Measurements from ENCODE around the gene ZNF865.

Gene ZNF865

DNA sequence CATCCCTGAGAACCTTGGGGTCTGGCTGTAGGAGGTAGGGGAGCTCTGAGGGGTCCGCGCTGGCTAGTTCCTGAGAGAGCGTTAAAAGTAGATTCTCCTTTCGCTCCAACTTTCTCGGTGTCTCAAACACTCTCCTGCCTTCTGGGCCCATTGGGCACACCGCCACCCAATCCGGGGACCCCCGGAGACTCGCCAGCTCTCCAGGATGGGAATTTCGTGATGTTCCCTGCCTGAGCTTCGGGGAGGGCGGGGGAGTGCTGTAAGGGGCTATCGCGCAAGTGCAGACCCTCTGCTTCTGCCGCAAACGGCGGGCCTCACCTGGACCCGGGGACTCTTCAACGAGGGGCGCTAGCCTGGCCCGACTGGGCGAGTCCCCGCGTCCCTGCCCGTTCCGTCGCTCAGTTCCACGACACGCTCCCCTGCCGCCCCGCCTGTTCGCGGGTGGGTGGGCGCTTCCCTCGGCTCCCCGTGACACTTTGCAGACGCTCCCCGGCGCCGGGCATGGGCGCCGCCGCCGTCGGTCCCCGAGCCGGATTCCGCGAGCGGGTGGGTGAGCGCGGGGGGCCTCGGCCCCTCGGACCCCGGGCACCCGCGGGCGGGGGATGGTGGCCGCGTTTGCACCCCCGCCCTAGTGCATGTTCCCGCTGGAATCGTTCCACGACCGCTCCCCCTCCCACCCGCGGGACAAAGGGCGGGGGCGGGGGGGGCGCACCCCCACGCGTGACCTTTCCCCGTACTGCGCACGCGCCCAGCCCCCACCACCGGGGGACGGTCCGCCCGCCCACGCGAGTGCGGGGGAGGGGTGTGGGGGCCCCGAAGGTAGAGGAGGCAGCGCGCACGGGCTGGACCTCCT is 42.5 kb downstream of the ZNF865 start, which contains the start of gene CCDC106:
TSS of gene CCDC106 (plus strand) at position 481 of the 853 bp plus-strand sequence. CDS start 835 bp downstream, outside the sequence.
- no peak for FAIRE-seq

DNA sequence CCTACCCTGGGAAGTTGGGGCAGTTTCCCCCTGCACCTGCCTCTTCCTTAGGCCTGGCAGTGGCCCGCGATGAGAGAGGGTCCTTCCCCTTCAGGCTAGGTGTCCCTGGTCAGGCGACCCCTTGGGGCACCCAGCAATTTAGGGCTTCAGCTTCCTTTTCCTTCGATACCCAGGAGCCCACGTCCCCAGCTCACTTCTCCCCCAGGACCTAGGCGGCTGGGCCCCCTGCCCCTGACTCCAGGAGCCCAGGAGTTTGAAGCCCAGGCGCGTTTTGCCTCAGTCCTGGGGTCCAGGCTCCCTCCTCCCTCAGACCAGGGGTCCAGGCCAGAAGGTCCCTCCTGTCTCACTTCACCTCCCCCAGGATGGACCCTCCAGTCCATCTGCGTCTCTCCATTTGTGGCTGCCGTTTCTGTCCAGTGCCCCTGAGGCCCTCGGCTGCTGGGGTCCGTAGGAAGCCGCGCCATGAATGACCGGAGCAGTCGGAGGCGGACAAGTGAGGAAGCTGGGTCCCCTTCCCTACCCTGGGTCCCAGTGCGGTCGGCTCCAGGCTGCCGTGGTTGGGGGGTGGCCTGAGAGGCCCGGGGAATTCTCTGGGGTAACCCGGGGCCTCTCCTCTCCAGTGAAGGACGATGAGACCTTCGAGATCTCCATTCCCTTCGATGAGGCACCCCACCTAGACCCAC is 43.3 kb downstream of the ZNF865 start:
- no peak for FAIRE-seq

DNA sequence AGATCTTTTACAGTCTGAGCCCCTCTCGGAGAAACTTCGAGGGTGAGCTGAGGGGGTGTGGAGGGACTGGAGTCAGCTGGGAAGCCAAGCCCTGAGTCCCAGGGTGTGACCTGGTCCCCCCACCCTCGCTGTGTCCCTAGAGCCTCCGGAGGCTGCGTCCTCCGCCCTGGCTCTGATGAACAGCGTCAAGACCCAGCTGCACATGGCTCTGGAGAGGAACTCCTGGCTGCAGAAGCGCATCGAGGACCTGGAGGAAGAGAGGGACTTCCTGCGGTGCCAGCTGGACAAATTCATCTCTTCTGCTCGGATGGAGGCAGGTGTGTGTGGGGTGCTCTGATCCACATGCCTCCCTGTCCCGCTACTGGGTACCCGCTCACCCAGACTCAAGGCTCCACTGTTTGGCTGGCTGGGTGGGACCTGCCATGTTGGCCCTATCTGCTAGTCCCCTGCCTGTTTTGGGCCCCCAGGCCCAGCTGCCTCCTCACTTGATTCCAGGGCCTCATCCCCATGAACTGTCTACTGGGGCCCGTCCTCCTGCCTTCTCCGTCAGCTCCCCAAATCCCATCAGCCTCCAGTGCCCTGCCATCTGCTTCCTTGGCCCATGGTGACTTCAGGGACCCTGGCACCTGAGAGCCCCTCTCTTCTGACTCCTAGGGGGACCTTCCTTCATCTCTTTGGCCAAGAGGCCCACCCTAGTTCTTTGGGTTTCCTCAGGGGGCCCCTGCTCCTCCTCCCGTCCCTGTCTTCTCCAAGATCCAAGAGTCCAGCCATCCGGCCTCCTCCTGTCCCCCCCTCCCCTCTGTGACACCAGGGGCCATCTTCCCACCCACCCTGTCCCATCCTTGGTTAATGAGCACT is 44.0 kb downstream of the ZNF865 start:
- no peak for FAIRE-seq

DNA sequence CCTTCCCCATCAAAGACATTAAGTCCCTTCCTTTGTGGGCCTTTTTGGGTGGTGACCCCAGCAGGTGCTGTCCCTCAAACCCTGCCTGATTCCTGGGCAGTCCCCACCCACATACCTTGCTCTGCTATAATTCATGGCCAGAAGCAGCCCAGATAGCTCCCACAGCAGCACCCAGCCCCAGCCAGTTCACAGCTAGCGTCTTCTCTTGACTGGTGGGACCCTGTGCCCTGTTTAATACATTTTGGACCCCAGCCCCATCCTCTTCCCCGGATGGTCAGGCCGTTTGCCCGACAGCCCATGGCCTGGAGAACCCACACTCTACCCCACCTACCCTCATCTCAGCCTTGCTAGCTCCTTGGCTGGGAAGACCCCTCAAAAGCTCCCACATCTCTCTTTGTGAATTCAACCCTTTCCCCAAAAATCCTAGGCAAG is 44.7 kb downstream of the ZNF865 start:
- no peak for FAIRE-seq

DNA sequence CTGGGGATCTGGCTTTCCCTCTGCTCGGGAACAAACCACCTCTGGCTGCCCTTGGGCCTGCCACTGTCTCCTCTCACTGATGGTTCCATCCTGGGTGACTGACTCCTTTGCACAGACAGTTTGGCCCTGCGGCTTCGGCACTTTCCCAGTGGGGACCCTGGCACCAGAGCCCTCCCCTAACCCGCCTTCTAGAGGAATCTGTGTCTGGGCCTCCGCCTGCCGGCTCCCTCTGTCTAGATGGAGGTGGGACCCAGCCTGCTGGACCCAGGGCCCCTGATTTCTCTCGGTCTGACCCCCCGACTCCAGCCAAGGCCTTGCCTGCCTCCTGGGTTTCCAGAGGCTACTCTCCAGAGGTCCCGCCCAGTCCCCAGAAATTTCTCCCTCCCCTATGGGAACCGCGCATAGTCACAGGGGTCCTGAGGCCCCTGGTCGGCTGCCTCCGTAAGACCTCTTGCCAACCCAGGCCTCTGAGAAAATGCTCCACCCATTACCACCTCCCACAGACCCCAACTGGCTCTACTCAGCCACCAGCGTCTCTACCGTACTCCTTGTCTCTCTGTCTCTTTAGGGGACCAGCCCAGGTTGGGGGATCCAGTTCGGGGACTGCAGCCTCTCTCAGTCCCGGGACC is 45.3 kb downstream of the ZNF865 start:
- FAIRE-seq, result no peak

DNA sequence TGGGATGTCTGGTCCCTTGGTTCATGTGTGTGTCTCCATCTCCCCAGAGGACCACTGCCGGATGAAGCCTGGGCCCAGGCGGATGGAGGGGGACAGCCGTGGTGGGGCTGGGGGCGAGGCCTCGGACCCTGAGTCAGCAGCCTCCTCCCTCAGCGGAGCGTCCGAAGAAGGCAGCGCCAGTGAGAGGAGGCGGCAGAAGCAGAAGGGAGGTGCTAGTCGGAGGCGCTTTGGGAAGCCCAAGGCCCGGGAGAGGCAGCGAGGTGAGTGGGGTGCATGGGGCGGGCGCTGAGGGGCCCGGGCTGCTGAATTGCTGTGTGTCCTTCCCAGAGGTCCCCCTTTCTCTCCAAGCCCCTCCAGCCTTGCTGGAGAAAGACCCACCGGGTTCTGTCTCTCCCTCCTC is 45.8 kb downstream of the ZNF865 start:
- no peak for FAIRE-seq

DNA sequence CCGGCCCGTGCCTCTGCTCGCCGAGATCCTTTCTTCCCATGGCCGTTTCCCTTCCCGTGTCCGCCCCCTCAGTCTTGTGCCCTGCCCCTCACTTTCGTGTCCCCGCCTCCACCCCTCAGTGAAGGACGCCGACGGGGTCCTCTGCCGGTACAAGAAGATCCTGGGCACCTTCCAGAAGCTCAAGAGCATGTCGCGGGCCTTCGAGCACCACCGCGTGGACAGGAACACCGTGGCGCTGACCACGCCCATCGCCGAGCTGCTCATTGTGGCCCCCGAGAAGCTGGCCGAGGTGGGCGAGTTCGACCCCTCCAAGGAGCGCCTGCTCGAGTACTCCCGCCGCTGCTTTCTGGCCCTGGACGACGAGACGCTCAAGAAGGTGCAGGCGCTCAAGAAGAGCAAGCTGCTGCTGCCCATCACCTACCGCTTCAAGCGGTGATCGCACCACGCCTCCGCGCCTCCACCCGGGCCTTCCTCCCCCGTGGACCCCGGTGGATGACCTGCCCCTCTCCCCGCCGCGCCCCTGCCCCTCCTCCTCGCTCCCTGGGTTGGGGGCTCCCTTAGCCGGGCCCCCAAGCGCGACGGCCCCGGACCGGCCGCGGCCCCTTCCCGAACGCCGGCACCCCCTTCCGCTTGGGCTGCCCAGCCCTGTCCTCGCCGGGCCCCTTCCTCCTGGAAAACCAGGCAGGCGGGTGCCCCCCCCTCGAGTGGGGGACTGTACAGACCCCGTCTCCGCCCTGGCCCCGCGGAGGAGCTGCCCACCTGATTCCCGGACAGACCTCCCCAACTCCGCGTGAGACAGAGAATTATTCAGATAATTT is 47.1 kb downstream of the ZNF865 start:
- FAIRE-seq, result no peak

DNA sequence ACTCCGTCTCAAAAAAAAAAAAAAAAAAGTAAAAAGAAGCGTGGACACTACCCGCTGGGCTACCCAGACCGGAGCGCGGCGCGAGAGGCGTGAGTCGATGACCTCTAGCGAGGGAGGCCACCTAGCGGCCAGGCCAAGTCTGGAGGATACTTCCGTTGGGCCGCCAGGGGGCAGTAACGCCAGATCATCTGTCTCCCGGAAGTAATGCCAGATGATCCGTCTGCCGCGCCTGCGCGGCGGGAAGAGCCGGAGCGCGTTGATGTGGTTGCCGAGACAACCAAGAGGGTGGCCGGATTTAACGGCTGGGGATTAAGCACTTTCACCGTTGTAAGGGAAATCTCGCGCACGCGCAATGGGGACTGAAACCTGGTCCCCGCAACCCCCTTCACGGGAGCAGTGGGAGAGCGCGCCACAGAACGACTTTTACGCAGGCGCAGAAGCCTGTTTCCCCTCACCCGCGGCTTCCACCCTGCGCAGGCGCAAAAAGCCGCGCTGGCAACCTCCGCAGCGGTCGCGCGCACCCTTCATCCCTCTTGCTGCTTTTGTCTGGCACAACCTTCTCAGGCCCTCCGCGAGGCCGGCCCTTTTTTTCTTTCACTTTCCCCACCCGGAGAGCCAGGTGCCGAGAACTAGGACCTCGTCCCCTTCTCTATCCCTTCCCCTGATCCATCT is 48.3 kb downstream of the ZNF865 start:
- FAIRE-seq, result no peak

DNA sequence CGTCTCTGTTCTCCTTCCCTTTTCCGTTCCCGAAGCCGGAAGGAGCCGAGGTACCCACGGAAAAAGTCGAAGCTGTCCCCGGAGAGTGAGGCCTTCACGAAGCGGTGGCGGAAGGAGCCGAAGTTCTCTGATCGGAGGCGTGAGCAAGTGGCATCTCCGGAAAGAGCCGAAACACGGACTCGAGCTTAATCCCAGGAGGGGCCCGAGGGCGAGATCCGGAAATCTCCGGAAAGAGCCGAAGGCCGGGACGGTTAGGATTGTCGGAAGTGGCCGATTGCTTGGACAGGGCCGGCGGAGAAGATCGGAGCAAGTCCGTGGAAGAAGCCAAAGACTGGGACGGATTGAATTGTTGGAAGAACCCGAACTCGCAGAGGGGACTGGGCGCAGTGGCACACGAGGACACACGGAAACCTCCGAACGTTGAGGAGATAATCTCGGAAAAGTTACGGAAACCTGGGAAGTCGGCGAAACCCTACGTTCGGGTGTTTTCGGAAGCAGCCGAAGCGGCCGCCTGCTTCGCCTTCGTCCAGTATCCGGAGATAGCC is 48.9 kb downstream of the ZNF865 start:
- FAIRE-seq, result peak; percentile 97

DNA sequence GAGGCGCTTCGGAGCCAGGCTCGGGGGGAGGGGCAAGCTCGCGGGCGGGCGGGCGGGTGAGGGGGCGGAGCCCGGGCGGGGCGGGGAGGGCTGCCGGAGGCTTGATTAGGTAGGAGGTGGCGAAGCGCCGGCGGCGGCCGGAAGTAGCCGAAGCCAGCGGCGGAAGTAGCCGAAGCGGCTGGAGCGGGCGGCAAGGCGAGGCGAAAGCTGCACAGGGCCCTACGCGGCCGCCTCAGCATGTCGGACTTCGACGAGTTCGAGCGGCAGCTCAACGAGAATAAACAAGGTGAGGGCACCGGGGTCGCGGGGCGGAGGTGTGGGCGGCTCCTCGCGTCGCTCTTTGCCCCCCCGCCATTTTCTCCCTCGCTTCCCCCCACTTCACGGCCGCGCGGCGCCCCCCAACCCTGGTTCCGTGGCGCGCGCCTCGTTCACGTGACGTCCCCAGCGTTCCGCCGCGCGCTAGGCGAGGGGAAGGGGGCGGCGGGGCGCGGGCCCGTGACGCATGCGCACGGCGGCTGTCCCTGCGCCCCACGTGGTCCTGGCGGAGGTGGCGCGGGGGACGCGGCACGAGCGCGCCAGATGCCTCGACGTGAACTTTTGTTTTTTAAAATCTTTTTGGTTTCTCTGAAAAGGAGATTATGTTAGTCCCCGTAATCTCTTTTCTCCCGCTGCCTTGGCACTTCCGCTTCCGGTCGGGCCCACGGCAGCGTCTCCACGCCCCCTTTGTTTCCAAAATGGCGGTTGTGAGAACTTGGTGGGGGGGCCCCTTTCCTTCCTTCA is 49.6 kb downstream of the ZNF865 start, which contains the start of gene U2AF2:
TSS of gene U2AF2 (plus strand) at position 168 of the 780 bp plus-strand sequence. CDS start at position 238, 70 bp downstream.
- no peak for FAIRE-seq

DNA sequence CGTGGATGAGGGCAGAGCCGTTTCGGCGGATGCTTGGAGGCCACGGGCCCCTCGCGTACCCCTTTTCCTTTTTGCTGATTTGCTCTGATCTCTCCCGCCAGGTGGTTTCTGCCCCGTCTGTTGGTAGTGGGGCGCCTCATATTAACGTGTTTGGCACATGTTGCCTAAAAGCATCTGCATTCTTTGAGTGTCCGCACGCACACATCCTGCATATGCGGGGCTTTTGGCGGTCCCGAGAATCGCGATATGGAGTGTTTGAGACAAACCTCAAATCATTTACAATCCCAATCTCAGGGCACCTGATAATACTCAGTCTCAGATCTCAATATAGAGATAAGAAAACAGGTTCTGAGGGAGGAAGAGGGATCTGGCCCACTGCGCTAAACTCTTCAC is 50.2 kb downstream of the ZNF865 start:
- FAIRE-seq, result no peak

DNA sequence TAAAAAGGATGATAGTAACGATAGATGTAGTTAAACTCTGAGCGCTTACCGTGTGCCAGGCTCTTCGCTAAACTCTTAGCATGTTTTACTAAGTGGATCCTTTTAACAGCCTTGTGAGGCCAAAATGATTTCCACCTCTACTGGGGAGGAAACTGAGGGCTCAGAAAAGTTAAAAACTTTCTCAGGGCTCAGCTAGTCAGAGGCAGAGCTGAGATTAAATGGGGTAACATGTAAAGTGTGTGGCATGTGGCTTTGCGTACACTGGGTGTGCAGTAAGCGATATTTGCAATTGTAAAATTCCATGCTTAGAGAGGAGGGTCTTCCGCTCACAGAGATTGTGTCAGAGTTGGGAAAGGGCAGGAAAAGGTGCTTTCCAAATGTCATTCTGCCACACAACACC is 51.1 kb downstream of the ZNF865 start:
- no peak for FAIRE-seq

DNA sequence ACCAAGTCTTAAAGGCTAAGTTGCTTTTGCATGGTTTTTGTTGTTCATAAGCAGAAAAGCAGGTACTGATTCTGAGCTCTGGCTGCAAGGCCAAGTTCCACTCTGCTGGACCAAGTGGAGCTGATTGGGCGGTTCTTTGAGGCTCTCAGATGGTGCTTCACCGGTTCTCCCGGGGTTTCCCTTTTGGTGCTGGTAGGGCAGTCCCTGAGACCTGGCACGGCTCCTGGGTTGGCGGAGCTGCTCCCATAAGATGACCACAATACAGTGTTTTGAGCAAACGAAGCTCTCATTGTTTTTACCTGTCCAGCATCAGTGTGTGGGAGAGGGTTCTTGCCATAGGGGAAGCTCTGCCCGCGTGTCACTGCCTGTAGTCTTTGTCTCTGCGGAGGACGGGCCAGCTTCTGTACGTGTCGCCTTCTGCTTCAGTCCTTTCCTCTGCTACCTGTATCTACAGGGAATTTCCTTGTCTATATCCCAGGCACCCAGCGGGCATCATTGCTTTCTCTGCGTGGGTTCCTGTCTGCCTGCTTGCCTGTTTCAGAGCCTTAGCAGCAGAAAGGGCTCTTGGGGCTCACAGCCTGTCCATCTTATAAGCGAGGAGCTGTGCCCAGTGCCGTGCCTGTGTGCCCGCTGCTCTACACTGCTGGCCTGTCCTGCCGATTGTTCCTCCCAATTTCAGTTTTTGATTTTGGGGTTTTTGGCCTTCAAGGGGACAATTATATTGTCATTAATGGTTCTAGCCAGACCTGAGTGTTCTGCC is 51.7 kb downstream of the ZNF865 start:
- FAIRE-seq, result no peak

DNA sequence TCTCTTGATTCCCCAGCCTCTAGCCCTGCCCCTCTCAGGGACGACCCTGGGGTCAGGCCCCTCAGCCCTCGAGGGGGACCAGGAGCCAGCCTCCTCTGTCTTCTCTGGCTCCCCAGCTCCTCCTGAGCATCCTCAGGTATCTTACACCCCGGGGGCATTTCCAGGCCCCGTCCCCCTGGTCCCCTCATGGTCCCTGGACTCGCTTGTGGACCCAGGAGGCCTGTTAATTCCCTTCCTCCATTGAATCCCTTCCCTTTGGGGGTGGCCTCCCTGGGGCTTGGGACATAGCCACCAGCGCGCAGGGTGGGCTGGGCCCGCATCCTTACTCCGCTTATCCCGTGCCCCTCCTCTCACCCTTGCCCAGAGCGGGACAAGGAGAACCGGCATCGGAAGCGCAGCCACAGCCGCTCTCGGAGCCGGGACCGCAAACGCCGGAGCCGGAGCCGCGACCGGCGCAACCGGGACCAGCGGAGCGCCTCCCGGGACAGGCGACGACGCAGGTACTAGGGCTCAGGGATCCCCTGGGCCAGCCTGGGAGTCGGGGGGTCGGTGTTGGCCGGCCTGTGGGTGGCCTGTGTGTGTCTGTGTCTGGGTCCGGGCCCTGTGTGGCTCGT is 53.5 kb downstream of the ZNF865 start:
- FAIRE-seq, result no peak

DNA sequence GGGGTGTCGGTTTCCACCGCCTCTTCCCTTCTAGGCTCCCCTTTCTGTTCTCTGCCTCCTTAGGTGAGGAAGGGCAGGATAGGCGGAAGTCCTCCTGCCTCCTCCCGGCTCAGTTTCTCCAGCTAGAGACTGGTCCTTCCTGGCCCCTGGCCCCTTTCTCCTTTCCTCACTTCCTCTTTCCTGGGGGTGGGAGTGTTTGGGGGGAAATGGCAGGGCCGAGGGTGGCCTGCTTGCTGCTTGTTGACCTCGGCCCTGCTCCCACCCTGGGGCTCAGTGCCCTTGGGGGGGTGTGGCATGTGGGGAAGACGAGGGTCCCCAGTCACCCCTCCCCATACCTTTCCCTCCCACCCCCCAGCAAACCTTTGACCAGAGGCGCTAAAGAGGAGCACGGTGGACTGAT is 54.4 kb downstream of the ZNF865 start:
- FAIRE-seq, result no peak

DNA sequence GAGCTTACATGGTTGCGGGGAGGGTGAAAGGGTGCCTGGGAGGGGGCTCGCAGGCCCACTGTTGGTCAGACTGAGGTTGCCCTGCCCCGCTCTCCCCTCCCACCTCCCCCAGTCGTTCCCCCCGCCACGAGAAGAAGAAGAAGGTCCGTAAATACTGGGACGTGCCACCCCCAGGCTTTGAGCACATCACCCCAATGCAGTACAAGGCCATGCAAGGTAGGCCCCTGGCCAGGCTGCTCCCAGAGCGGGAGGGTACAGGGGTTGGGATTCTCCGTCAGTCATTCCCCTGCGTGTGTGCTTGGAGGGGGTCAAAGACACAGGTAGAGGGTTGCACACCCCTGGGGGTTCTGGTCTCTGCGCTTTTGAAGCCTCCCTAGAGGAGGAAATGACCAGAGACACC is 55.0 kb downstream of the ZNF865 start:
- FAIRE-seq, result no peak

DNA sequence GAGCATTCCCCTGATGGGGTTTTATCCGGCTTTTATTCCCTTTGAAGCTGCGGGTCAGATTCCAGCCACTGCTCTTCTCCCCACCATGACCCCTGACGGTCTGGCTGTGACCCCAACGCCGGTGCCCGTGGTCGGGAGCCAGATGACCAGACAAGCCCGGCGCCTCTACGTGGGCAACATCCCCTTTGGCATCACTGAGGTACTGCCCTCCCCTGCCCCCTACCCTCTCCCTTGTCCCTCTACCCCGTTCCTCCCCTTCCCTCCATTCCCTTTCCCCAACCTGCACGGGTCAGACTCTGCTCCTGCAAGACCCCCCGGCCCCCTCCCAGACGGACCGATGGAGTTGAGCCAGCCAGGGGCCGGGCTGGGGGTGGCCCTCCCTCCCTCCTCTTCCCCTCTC is 55.5 kb downstream of the ZNF865 start:
- FAIRE-seq, result no peak

DNA sequence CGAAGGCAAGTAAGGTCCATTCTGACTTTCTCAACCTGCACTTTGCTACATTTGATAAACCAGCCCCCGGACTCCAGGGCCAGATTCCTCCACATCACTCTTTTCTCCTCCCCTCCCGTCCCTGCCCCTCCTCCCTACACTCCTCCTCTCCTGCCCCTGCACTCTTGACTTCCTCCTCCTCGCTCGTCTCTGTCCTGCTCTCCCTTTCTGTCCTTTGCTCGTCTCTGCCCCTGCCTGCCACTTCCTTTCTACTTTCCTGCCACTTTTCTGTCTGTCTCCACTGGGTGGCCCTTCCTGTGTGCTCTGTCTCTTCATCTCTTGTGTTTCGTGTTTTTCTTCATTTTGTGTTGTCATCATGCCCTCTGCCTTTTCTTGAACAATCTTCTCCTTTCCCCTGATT is 56.4 kb downstream of the ZNF865 start:
- no peak for FAIRE-seq
